ENCODE data around the gene RNF17.

DNA sequence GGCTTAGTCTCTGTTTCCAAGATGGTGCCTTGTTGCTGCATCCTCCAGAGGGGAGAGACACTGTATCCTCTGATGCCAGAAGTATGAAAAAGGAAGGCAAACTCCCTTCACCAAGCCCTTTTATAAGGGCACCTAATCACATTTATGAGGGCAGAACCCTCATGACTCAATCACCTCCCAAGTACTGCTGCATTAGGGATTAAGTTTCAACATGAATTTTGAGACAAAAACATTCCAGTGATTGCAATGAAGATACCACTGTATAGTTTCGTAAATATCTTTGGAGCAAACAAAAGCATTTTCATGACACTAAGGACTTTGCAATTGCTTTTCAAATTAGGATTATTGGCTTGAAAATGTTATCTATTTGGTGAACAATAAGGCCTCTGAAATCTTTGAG is 63.8 kb downstream of the RNF17 start:
- TF ChIP-seq CTCF (IDR thresholded peaks at IDR 0.05) (no peak), POLR2A (IDR thresholded peaks at IDR 0.05) (no peak)
